GM13977 (cell line): Measurements from ENCODE around the gene DPF3.

ENCODE experiments used
- DNase-seq: peaks from one replicate; pipeline ENCODE4 v3.0.0; 2012; ENCODE audit warnings: low spot score
- CTCF ChIP-seq: IDR thresholded peaks from 2 replicates; pipeline ENCODE4 v1.5.1; 2012; ENCODE audit warnings: mild to moderate bottlenecking, control low read depth; ENCODE audit not compliant: insufficient read depth; ENCODE audit errors: extremely low read depth, missing control alignments
- in situ Hi-C: fragments of 300-500 bp; cut with MboI; formaldehyde crosslinking; loops from one replicate; pipeline ENCODE4 v1.12.0; 2022; ENCODE audit warnings: low sequenced_read_pairs, low pct_unique_long_range_greater_than_20kb, mixed read lengths, inconsistent platforms; ENCODE audit not compliant: unreplicated experiment

The DPF3 gene

GRCh38 chr14:72714871-72715214 is 179.1 kb downstream of the DPF3 start:
- in situ Hi-C loops = no loop called here
- no peak for DNase-seq
- no peak for TF ChIP-seq CTCF

GRCh38 chr14:72714094-72714493 is 179.8 kb downstream of the DPF3 start:
- peak; percentile 57 for DNase-seq
- in situ Hi-C loops = no loop called here
- TF ChIP-seq CTCF = no peak

DNA sequence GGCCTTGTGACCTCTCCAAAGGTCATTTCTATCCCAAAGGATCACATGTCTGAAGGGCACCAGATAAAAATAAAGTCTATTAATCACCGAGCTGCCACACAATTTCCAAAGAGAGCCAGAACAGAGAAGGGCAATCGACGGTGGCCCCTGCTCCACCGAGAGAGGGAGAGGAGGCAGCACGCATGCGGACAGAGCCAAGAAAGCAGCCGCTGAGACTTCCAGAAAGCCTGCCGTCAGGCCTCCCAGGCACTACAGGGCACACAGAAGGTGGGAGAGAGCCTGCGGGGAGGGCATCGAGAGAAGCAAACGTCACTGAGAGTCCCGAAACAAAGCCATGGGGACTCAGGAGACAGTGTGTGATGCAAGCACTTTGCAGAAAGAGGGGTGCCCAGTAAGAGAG is 182.0 kb downstream of the DPF3 start:
- no peak for TF ChIP-seq CTCF
- in situ Hi-C loops = no loop called here
- no peak for DNase-seq

DNA sequence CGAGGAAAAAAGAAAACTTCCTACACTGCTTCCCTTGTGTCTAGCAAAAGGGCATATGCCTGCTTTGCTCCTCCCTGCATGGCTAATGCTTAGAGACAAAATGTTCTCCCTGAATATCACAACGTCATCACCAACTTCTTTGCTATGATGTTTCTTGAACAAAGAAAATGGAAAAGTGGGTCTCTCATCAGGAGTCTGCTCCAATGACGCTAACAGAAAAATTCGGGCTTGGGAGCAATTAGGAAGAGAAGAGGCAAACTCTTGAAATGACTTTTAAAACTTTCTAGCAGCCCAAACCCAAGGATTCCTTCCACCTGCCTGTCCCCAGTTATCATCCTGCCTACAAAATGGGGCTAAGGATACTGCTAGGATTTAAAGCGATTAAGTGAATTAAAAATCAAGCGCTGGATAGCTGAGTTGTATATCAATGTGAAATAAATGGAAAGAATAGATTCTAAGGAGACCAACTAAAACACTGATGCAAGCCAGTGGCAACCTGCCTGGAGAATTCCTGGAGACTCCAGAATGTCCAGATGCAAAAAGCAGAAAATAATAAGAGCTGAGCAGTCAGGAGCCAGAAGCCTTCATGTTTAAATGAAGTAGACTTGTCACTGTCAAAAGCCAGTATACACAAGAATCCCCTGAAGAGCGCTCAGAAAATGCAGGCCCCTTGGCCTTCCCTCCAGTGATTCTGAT is 183.8 kb downstream of the DPF3 start:
- no peak for TF ChIP-seq CTCF

DNA sequence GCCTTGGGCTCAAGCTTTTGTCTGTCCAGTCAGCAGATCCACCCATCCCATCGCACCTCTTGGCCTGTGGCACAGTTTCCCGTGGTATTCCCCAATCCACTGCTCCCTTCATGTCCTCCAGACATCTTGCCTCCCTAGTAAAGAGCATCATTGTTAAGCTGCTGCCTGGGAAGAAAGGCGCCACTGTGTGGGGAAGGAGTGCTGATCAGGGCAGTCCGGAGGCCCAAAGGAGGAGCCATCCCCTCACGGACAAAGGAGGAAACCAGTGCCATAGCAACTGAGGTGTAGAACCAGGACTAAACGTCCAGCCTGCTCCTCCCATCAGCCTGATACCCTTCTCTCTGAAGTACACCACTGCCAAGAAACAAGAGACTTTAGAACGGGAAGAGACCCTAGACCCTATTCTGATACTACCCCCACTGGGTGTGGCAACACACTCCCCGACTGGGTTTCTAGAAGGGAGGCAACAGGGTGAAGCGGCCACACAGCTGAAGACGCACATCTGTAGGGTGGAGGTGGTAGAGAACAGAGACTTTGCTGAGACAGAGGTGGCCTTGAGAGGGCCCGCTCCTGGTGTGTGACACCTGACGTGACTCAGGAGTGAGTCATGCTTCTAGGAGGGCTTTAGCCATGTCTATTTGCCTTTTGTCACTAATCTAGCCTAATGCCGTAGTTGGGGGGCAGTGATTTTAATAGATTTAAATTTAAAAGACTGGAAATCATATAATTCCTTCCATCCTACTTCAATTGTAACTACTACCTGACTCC is 185.0 kb downstream of the DPF3 start:
- no peak for DNase-seq

More for the DNA sequence above, 183.8 kb downstream of the DPF3 start:
- in situ Hi-C loops = no loop called here
- no peak for DNase-seq

DNA sequence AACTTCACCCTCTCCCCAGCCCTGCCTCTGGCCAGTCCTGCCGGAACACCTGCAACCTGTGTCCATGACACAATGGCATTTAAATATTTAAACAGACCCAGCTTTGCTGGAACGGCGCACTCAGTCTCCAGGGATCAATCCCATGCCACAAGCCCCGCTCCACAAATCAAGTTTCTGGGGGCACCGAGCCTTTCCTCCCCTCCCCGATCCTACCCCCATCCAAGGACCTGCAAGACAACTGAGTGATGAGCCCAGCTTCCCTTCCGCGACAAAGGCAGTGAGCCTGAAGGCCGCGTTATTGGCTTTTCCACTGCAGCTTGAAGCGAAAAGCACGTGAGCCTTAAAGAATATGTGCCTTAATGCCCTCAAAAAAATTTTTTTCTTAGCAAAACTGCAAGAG is 185.7 kb downstream of the DPF3 start:
- in situ Hi-C loops = no loop called here
- DNase-seq = no peak

More for the DNA sequence above, 185.0 kb downstream of the DPF3 start:
- in situ Hi-C loops = no loop called here
- TF ChIP-seq CTCF = no peak

More for the DNA sequence above, 185.7 kb downstream of the DPF3 start:
- TF ChIP-seq CTCF = no peak
